ENCODE measurements around the gene RNPEPL1. TPM values are rescaled to one million over a fixed set of nuclear protein-coding genes. Genes with fewer than 3 reads are reported as not detected.

Gene RNPEPL1
- total RNA-seq, 1 donor from 2014 or later: 89.5 TPM

GRCh38 chr2:240629619-240629967, 61.3 kb downstream of the RNPEPL1 start:
- ATAC-seq (ENCODE audit: poor library complexity) (no peak), DNase-seq (no peak)

GRCh38 chr2:240629968-240630770, 61.9 kb downstream of the RNPEPL1 start:
- intact Hi-C loops (cut with DNase I): no loop called here
- DNase-seq (no peak), ATAC-seq (ENCODE audit: poor library complexity) (no peak)

More at GRCh38 chr2:240629619-240629967, 61.3 kb downstream of the RNPEPL1 start:
- intact Hi-C loops (cut with DNase I): no loop called here

Other genes with a start within 250 kb of the RNPEPL1 start
- 154 TPM for gene GPC1, start 132.8 kb upstream of the RNPEPL1 start, total RNA-seq
- 5.6 TPM for gene ANKMY1, start 10.5 kb upstream of the RNPEPL1 start, total RNA-seq
- 11.5 TPM for gene DUSP28, start 8.1 kb upstream of the RNPEPL1 start, total RNA-seq
- gene CAPN10, start 18.2 kb downstream of the RNPEPL1 start, total RNA-seq: 49.7 TPM
- gene GPR35, start 57.0 kb downstream of the RNPEPL1 start, total RNA-seq: 2.0 TPM
- gene AQP12B, start 114.4 kb downstream of the RNPEPL1 start, total RNA-seq: not detected
- not detected for gene AQP12A, start 123.4 kb downstream of the RNPEPL1 start, total RNA-seq